ENCODE results near the gene IFIT2.

GRCh38 chr10:89345367-89346000 is 43.6 kb downstream of the IFIT2 start:
- no peak for TF ChIP-seq CTCF (conservative IDR thresholded peaks at IDR 0.05; ENCODE audit: low read length)
- TF ChIP-seq EZH2phosphoT487 (IDR thresholded peaks at IDR 0.05; ENCODE audit: borderline replicate concordance), result no peak
